Activated naive CD4-positive, alpha-beta T cell treated with anti-CD3 and anti-CD28 coated beads, Interleukin-2, amount 10 ng/mL, durations not matched to agents 7 days and 5 days (primary cell): ENCODE measurements around the gene MYO7A.

Experiments used
- CTCF ChIA-PET: fragments of 350-600 bp; sonication (Branson Sonifier 250); formaldehyde crosslinking; loops from one replicate; lab custom pipeline; 2021; ENCODE audit warnings: antibody characterized with exemption; lab: Charles Lee
- DNase-seq: peaks from one replicate; pipeline ENCODE4 v3.0.0-alpha.2; 2020
- H3K27ac Mint-ChIP-seq: one replicate; pipeline ENCODE4 v1.8.0; 2021; ENCODE audit warnings: mild to moderate bottlenecking, moderate library complexity, mixed read lengths
- H3K27me3 Mint-ChIP-seq: one replicate; pipeline ENCODE4 v1.8.0; 2021; ENCODE audit warnings: mild to moderate bottlenecking, mixed read lengths
- H3K36me3 Mint-ChIP-seq: one replicate; pipeline ENCODE4 v1.8.0; 2021; ENCODE audit warnings: mixed read lengths
- H3K4me1 Mint-ChIP-seq: one replicate; pipeline ENCODE4 v1.8.0; 2021; ENCODE audit warnings: mixed read lengths
- H3K4me3 Mint-ChIP-seq: one replicate; pipeline ENCODE4 v1.8.0; 2021; ENCODE audit warnings: mild to moderate bottlenecking, moderate library complexity, mixed read lengths
- H3K9me3 Mint-ChIP-seq: one replicate; pipeline ENCODE4 v1.8.0; 2021; ENCODE audit warnings: mixed read lengths

MYO7A gene

DNA sequence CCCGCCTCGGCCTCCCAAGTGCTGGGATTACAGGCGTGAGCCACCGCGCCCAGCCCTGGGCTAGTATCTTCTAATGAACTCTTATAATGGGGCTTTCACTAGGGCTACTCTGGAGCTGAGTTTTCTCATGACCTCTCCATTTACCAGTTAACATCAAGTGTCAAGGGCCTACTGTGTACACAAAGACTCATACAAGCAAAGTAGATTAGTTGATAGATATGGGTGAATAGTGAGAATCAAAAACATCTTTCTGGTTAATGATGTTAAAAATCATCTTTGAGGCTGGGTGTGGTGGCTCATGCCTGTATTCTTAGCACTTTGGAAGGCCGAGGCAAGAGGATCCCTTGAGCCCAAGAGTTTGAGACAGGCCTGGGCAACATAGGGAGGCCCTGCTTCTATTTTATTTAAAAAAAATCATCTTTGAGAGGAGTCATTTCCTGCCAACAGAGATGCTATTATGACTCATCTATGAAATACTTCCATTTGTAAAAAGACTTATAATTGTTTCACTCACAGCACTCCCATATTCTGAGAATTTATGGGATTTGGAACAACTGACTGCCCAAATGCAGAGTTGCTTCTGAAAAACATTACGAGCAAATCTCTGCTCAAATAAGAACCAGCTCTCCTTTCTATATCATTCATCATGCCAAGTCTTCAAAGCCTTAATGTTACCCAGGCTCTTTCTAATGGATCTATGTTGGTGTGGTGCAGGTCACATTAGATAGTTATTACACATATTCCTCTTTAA, 116.4 kb downstream of the MYO7A start:
- no peak overlapping the region for H3K27ac Mint-ChIP-seq
- H3K9me3 Mint-ChIP-seq = no peaks in the 10 kb centered on the region
- no peaks in the 10 kb centered on the region for H3K27me3 Mint-ChIP-seq
- peaks cover 3% of the 10 kb centered on the region for H3K4me1 Mint-ChIP-seq
- DNase-seq = no peak
- H3K4me3 Mint-ChIP-seq = no peak overlapping the region
- no peaks in the 10 kb centered on the region for H3K36me3 Mint-ChIP-seq
- CTCF ChIA-PET = no interaction called here

DNA sequence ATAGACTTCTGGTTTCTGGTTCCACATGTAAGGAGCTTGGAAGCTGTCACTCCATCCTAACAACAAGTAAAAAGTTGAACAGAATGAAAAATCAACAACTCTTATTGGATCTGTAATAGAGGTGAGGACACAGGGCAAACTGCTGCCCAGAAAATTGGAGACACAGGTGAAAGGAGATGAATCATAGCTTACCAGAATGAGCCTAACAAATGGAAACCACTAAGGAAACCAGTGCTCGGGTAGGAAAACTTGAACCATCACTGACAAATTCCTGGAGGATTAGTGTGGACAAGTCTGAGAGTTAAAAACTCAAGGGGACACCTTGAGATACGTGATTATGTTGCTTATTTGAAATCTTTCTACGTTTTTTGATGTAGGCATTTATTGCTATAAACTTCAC, 121.4 kb downstream of the MYO7A start:
- H3K9me3 Mint-ChIP-seq = peaks cover 15% of the 10 kb centered on the region
- no peak overlapping the region for H3K27ac Mint-ChIP-seq
- CTCF ChIA-PET = interaction anchor here (1.3 kb wide), 1 partner anchor 299 kb away, joined by 4 read pairs; no protein-coding TSS in a partner anchor
- H3K36me3 Mint-ChIP-seq = no peaks in the 10 kb centered on the region
- no peak for DNase-seq
- peaks cover 3% of the 10 kb centered on the region for H3K4me1 Mint-ChIP-seq
- no peaks in the 10 kb centered on the region for H3K27me3 Mint-ChIP-seq
- no peak overlapping the region for H3K4me3 Mint-ChIP-seq

DNA sequence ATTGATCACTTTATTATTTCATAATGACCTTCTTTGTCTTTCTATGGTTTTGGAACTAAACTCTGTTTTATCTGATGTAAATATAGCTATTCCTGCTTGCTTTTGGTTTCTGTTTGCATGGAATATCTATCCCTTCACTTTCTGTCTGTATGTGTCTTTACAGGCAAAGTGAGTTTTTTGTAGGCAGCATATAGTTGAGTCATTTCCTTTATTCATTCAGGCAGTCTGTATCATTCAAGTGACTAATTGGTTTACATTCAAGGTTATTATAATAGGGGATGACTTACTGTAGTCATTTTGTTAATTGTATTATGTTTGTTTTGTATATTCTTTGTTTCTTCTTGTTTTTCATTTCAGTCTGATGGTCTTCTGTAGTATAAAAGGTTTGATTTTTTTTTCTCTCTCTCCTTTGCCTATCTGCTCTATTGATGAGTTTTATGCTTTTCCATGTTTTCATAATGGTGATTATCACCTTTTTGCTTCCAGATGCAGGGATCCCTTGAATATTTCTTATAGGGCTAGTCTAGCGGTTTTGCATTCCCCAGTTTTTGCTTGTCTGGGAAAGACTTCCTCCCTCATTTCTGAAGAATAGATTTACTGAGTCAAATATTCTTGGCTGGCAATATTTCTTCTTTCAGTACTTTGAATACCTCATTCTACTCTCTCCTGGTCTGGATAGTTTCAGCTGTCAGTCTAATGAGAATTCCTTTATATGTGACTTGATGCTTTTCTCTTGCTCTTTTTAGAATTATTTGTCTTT, 123.0 kb downstream of the MYO7A start:
- CTCF ChIA-PET = no interaction called here
- Mint-ChIP-seq H3K4me1 (no peaks in the 10 kb centered on the region), H3K27ac (no peak overlapping the region), H3K4me3 (no peak overlapping the region), H3K9me3 (peaks cover 15% of the 10 kb centered on the region), H3K27me3 (no peaks in the 10 kb centered on the region), H3K36me3 (no peaks in the 10 kb centered on the region)
- DNase-seq = no peak

DNA sequence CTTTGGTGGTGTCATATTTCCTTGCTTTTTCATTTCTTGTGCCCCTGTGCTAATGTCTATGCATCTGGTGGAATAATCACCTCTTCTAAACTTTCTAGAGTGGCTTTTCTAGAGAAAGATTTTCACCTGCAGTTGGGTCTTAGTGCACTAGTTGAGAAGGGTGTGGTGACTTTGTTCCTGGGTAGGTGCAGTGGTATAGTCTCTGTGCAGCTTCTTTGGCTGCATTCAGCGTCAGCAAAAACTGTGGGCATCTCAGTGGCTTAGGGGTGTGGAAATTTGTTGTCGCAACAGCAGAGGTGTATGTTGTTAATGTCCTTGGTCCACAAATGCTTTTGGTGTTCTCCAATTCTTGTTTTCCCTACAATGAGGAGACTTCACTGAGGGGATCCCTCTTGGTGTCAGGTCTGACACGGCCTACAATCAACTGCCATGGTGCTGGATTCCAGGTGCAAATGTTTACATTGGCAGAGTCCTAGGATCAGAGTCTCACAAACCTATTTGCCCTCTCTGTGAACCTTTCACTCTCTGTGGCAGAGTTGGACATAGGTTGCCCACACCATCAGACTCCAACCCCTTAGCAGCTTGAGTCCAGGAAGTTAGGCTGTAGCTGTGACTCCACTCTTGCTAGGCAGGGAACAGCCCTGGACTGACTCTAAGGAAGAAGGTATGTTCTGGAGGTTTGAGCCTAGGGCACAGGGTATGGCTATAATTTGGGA, 124.7 kb downstream of the MYO7A start:
- H3K27me3 Mint-ChIP-seq = no peaks in the 10 kb centered on the region
- no peaks in the 10 kb centered on the region for H3K36me3 Mint-ChIP-seq
- H3K27ac Mint-ChIP-seq = no peak overlapping the region
- no peak for DNase-seq
- CTCF ChIA-PET = no interaction called here
- peaks cover 15% of the 10 kb centered on the region for H3K9me3 Mint-ChIP-seq
- no peaks in the 10 kb centered on the region for H3K4me1 Mint-ChIP-seq
- no peak overlapping the region for H3K4me3 Mint-ChIP-seq

DNA sequence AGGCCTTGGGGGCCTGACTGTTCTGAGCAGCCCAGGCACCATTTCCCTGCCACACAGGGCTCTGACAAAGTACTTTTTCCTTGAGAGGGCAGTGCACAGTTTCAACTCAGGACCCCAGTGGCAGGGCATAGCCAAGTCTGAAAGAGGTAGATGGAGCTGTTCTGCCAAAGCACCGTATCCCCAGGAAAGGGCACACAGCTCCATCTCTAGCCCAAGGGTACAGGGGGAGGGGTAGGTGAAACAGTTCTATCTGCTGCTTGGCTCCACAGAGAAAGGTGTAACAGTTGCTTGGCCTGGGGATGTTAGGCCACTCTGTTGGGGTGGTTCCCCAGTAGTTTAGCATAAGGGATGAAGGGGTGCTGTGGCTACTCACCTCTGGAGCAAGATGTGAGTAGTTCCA, 125.6 kb downstream of the MYO7A start:
- Mint-ChIP-seq H3K9me3 (peaks cover 15% of the 10 kb centered on the region), H3K4me1 (no peaks in the 10 kb centered on the region), H3K4me3 (no peak overlapping the region), H3K36me3 (no peaks in the 10 kb centered on the region), H3K27ac (no peak overlapping the region), H3K27me3 (no peaks in the 10 kb centered on the region)
- CTCF ChIA-PET = no interaction called here
- no peak for DNase-seq

DNA sequence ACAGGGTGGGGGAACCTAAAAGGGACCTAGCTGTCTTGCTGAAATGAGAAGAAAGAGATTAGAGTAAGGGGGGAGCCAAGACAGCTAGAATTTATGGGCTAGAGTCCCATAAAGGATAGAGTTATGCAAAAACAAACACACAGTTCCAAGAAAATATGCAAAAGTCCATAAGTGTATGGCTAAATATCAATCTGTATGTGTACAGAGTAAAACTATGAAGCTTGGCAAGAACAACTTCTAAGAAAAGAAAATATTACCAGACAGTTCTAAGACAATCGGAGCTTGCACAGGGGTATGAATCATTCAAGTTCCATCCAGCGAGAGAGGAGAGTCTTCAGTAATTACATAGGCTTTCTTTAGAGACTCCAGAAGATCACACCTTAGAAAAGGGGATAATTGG, 131.6 kb downstream of the MYO7A start:
- Mint-ChIP-seq H3K4me1 (no peaks in the 10 kb centered on the region), H3K4me3 (no peak overlapping the region), H3K27ac (no peak overlapping the region), H3K9me3 (peaks cover 5% of the 10 kb centered on the region), H3K27me3 (peaks cover 4% of the 10 kb centered on the region), H3K36me3 (no peaks in the 10 kb centered on the region)
- DNase-seq = no peak
- CTCF ChIA-PET = no interaction called here

DNA sequence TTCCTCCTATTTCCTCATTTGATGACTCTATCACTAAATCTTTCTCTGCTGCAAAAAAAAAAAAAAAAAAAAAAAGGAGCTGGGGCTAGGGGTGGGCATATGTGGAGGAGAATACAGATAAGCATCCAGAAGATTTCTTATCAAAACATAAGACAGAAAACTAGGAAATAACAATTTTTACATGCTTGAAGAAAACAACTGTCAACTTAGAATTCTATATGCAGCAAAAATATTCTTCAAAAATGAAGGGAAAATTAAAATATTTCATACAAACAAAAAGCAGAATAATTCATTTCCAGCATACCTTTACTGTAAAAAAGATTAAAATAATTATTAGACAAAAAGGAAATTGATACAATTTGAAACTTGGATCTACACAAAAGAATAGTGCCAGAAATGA, 134.8 kb downstream of the MYO7A start:
- DNase-seq = no peak
- Mint-ChIP-seq H3K4me1 (no peaks in the 10 kb centered on the region), H3K36me3 (no peaks in the 10 kb centered on the region), H3K9me3 (peaks cover 5% of the 10 kb centered on the region), H3K4me3 (no peak overlapping the region), H3K27ac (no peak overlapping the region), H3K27me3 (peaks cover 4% of the 10 kb centered on the region)
- CTCF ChIA-PET = interaction anchor here (0.6 kb wide), 1 partner anchor 513 kb away, joined by 3 read pairs; no protein-coding TSS in a partner anchor
